Peyer's patch (tissue), 4 donors: ENCODE measurements around the gene SSC4D.

ENCODE experiments used
- CTCF ChIP-seq, 6 experiments: fragments of 450-650 bp in 4 of 6; fragments of 200-600 bp in 2 of 6; sonication (generic) in 1 of 6; IDR thresholded peaks; one replicate each; pipeline ENCODE4 v1.5.1; 2017 to 2019; ENCODE audit warnings: antibody characterized with exemption in 6 of 6, mild to moderate bottlenecking in 3 of 6, moderate library complexity in 1 of 6
- POLR2A ChIP-seq, 2 donors: fragments of 450-650 bp; IDR thresholded peaks; one replicate each; pipeline ENCODE4 v1.5.1; 2017; ENCODE audit warnings: antibody characterized with exemption in 2 of 2, mild to moderate bottlenecking in 2 of 2, moderate library complexity in 2 of 2

- TF ChIP-seq CTCF (IDR thresholded peaks at IDR 0.05) (no peak), POLR2A (IDR thresholded peaks at IDR 0.05) (no peak)
These were observed 45.3 kb downstream of the SSC4D start for GRCh38 chr7:76364198-76364584.
